ENCODE measurements around the gene PRAC1.

- TF ChIP-seq GLIS3 (CRISPR knock-in tag; IDR thresholded peaks at IDR 0.05): no peak
- TF ChIP-seq, protein P1, sequence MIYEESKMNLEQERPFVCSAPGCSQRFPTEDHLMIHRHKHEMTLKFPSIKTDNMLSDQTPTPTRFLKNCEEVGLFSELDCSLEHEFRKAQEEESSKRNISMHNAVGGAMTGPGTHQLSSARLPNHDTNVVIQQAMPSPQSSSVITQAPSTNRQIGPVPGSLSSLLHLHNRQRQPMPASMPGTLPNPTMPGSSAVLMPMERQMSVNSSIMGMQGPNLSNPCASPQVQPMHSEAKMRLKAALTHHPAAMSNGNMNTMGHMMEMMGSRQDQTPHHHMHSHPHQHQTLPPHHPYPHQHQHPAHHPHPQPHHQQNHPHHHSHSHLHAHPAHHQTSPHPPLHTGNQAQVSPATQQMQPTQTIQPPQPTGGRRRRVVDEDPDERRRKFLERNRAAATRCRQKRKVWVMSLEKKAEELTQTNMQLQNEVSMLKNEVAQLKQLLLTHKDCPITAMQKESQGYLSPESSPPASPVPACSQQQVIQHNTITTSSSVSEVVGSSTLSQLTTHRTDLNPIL (CRISPR knock-in tag; IDR thresholded peaks at IDR 0.05; ENCODE audit: low read depth): no peak
- no peak for TF ChIP-seq PPARA (CRISPR knock-in tag; IDR thresholded peaks at IDR 0.05; ENCODE audit: borderline replicate concordance)
- TF ChIP-seq ZNF8 (CRISPR knock-in tag; IDR thresholded peaks at IDR 0.05): no peak
- no peak for TF ChIP-seq ARNTL (CRISPR knock-in tag; IDR thresholded peaks at IDR 0.05; ENCODE audit: borderline replicate concordance, low read depth)
Observed at GRCh38 chr17:48692049-48692448, 30.3 kb downstream of the PRAC1 start.

Measured in SK-N-SH treated with all-trans-retinoic acid at 6 μM for 48 hours (cell line).